ENCODE data around the gene GNPDA2. TPM values are rescaled to one million over a fixed set of nuclear protein-coding genes. Genes with fewer than 3 reads are reported as not detected.

The GNPDA2 gene
- 8.4 and 12.2 TPM in 2 replicates for total RNA-seq

DNA sequence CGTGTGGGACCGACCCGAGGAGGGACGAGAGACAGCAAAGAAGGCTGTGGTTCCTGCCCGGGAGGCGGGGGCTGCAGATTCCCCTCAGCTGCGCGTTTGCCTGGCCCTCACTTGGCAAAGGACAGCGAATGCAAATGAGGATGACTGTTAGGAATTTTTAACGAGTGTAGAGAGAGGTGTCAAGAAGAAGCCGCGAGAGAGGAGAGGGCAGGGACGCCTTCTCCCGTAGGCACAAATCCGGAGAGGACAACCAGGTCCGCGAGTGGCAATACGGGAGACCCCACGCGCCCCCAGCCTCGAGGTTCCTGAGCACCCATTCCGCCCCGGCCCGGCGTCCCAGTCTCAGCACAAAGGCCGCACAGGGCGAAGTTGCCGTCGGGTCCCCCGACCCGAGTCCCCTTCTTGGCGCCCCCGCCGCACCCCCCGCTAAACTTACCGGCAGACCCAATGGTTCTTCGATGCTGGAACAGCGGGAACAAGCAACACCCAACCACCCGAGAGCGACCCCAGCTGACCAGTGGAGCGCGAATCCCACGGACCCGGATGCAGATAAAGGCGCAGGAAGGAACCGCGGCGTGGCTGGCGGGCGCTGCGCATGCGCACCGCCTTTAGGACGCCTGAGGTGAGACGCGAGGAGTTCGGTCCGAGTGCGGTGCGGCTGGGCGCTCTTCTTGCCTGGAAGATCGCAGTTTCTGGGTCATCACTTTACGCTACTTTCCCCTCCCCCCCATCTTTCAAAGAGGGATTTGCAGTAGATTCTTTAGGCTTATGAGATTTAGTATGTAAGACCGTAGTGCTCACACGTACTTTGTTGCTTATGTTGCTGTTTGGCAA lies at the start of gene GNPDA2:
Gene GNPDA2 (minus strand): TSS at position 519 of the 834 bp plus-strand sequence. CDS start 4,349 bp downstream, outside the sequence.
- TF ChIP-seq, protein P1, sequence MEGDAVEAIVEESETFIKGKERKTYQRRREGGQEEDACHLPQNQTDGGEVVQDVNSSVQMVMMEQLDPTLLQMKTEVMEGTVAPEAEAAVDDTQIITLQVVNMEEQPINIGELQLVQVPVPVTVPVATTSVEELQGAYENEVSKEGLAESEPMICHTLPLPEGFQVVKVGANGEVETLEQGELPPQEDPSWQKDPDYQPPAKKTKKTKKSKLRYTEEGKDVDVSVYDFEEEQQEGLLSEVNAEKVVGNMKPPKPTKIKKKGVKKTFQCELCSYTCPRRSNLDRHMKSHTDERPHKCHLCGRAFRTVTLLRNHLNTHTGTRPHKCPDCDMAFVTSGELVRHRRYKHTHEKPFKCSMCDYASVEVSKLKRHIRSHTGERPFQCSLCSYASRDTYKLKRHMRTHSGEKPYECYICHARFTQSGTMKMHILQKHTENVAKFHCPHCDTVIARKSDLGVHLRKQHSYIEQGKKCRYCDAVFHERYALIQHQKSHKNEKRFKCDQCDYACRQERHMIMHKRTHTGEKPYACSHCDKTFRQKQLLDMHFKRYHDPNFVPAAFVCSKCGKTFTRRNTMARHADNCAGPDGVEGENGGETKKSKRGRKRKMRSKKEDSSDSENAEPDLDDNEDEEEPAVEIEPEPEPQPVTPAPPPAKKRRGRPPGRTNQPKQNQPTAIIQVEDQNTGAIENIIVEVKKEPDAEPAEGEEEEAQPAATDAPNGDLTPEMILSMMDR (IDR thresholded peaks at IDR 0.05; ENCODE audit: insufficient read depth, low read length, severe bottlenecking) = peak; percentile 39
- no peak for FAIRE-seq
- peak; percentile 64 for DNase-seq (ENCODE audit: low read depth)
- Histone ChIP-seq H3K4me3 (ENCODE audit: low read depth, low read length) (peak within 1 kb of the TSS; percentile 65), H3K27me3 (ENCODE audit: control insufficient read depth, insufficient read depth, low read length) (no peaks in the 10 kb centered on the region), H3K36me3 (ENCODE audit: control insufficient read depth, insufficient read depth, low read length) (no peaks in the 10 kb centered on the region)

DNA sequence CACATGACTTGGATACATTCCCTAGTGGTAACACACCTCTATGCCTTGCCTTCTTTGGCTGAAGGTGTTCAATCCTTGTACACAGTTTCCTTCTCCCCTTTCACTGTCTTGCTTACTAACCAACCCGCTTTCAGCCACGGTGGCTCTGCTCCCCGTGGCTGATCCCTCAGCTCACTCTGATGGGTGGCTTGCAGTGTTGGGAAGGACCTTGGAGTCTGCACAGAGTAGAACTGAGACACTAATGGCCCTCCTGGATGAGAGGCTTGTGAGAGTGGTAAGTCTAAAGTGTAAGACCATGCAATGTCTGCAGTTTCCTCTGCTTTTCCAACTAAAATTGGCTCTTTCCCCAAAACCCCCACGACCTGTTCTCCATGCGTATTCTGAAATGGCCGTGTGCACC lies 46.0 kb upstream of the GNPDA2 start:
- no peak overlapping the region for H3K4me3 ChIP-seq (ENCODE audit: low read depth, low read length)
- TF ChIP-seq, protein P1 (IDR thresholded peaks at IDR 0.05; ENCODE audit: insufficient read depth, low read length, severe bottlenecking) = no peak
- H3K27me3 ChIP-seq (ENCODE audit: control insufficient read depth, insufficient read depth, low read length) = no peaks in the 10 kb centered on the region
- no peaks in the 10 kb centered on the region for H3K36me3 ChIP-seq (ENCODE audit: control insufficient read depth, insufficient read depth, low read length)
- DNase-seq (ENCODE audit: low read depth) = no peak
- no peak for FAIRE-seq

DNA sequence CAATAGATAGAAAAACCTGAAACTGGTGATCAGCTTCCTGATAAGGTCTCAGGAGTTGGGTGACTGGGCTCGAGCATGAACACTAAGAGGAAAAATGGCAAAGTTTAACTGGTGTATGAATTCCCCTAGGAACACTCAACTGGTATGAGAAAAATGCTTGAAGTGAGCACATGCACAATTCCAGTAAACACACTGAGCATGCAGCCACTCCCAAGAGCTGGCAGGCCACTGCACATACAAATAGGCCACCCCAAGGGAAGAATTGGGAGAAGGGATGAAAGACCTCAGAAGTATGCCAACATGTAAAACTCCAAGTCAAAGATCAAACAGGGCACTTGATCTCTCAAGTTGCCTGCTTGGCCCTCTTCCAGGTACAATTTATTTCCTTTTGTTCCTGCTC lies 45.4 kb upstream of the GNPDA2 start:
- TF ChIP-seq, protein P1 (IDR thresholded peaks at IDR 0.05; ENCODE audit: insufficient read depth, low read length, severe bottlenecking) = no peak
- FAIRE-seq (no peak), DNase-seq (ENCODE audit: low read depth) (no peak)
- H3K36me3 ChIP-seq (ENCODE audit: control insufficient read depth, insufficient read depth, low read length) = no peaks in the 10 kb centered on the region
- no peaks in the 10 kb centered on the region for H3K27me3 ChIP-seq (ENCODE audit: control insufficient read depth, insufficient read depth, low read length)
- H3K4me3 ChIP-seq (ENCODE audit: low read depth, low read length) = no peak overlapping the region

DNA sequence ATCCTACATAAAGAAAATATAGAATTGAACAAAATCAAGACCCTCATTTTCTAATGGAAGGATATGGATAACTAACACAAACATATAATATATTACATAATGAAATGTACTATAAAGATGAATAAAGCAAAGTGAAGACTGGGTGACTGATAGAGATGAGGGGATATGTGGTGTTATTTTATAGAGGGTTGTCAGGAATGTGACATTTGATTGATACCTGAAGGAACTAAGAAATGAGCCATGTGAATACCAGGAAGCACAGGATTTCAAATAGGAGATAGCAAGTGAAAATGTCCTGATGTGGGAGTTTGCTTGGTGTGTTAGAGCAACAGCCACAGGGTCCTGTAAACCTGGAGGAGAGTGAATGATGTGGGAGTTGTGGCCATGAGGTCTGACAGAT lies 40.1 kb upstream of the GNPDA2 start:
- Histone ChIP-seq H3K4me3 (ENCODE audit: low read depth, low read length) (no peak overlapping the region), H3K36me3 (ENCODE audit: control insufficient read depth, insufficient read depth, low read length) (no peaks in the 10 kb centered on the region), H3K27me3 (ENCODE audit: control insufficient read depth, insufficient read depth, low read length) (no peaks in the 10 kb centered on the region)
- no peak for DNase-seq (ENCODE audit: low read depth)
- FAIRE-seq = no peak
- TF ChIP-seq, protein P1 (IDR thresholded peaks at IDR 0.05; ENCODE audit: insufficient read depth, low read length, severe bottlenecking) = no peak

DNA sequence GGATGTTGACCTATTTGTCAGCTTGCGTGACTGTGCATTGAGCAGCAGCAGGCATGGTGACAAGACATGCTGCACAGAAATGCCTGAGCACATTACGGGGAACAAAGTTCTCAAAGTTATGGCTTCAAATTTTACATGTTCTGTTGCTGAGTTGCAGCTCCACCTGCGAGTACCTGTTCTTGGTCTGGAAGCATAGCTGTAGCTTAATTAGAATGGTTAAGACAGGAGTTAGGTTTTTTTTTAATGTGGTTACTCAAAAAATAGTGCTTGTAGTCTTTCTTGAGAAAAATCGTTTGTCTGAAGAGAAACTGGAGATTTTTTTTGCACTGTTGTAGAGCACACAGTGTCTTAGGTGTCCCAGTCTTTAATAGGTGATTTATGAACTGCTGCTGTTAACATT lies 38.8 kb upstream of the GNPDA2 start:
- DNase-seq (ENCODE audit: low read depth) = no peak
- Histone ChIP-seq H3K27me3 (ENCODE audit: control insufficient read depth, insufficient read depth, low read length) (no peaks in the 10 kb centered on the region), H3K36me3 (ENCODE audit: control insufficient read depth, insufficient read depth, low read length) (no peaks in the 10 kb centered on the region), H3K4me3 (ENCODE audit: low read depth, low read length) (no peak overlapping the region)
- TF ChIP-seq, protein P1 (IDR thresholded peaks at IDR 0.05; ENCODE audit: insufficient read depth, low read length, severe bottlenecking) = no peak
- FAIRE-seq = no peak
